T1000 (cell line): ENCODE measurements around the gene MISP.

Source experiments
- DNase-seq: peaks from one replicate; lab custom pipeline; 2025; ENCODE audit warnings: mixed read lengths; lab: John Stamatoyannopoulos, UW

The MISP gene

DNA sequence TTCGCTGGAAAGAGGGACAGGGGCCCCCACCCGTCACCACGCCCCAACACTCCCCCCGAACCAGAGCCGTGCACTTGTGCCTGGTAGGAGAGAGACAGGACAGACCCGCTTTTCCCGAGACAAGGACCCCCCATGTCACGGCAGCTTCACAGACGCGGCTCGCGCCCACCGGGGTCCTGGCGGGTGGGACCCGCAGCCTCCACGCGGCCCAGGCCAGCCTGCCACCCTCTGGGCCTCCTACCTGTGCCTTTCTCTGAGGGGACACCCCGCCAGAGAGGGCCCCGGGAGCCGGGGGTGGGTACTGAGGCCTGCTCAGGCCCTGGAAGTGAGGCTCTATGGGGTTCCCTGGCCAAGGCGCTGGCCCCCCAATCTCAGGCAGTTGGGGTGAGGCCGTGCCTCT lies 4.0 kb upstream of the MISP start:
- no peak for DNase-seq

DNA sequence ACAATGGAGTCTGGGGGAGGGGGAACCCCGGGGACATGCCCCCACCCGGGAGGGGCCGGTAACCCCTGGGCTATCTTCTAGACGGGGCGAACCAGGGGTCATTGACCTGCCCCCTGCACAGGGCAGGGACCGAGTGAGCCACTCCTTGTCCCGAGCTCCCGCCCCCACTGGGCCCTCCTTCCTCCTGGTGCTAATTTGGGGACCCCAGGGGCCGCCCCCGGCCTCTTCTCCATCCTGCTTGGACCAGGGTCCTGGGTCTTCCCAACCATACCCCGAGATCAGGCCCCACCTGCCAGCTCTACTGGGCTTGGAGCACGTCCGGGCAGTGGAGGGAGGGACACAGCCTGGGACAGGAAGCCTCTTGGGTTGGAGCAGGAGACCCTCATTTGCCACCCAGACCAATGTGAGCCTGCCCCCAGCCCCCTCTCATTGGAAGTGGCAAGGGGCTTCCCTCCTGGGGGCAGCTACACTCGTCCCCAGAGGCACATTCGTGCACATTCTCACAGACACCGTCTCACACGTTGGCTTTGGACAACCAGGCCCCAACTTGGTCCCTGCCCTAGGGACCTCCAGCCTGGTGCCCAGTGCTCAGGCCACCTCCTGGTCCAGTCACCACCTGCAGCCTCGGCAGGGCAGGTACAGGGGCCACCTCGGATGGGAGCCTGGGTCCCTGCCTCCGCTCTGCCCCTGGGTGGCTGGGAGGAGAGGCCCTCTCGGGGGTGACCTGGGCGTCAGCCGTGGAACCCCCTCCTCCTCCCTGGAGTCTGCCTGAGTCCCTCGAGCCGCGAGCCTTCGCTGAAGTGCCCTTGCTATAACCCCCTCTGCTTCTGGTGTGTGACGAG lies 3.3 kb upstream of the MISP start:
- no peak for DNase-seq

DNA sequence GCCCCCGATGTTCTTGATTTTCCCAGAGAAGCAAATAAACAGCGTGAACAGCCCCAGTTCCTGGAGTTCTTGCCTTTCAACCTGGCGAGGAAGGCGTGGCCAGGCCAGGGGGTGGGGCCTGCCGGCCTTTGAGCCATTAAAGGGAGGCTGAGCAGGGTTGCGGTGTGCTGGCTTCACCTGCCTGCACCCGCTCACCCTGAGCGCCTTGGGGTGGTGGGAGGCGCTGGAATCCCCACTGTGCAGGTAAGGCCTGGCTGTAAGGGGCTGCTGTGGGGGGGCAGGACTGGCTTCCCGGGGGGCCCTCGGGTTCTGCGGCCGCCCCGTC lies 2.7 kb upstream of the MISP start:
- no peak for DNase-seq

DNA sequence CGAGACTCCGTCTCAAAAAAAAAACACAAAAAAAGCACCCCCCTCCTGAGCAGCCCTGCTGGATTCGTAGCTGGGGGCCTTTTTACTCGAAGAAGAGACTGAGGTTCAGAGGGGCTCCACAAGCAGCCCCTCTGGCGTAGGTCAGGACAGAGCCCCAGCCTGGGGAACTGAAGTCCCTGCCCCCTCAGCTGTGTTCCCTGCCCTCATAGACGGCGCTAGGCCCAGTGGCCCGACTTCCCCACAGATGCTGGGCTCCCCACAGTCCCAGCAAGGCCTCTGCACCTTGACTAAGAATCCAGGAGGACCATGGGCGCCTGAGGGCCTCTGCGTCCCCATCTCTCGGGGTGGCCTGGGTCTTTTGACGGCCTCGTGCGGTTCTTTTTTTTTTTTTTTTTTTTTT lies 1.1 kb upstream of the MISP start:
- DNase-seq: no peak

DNA sequence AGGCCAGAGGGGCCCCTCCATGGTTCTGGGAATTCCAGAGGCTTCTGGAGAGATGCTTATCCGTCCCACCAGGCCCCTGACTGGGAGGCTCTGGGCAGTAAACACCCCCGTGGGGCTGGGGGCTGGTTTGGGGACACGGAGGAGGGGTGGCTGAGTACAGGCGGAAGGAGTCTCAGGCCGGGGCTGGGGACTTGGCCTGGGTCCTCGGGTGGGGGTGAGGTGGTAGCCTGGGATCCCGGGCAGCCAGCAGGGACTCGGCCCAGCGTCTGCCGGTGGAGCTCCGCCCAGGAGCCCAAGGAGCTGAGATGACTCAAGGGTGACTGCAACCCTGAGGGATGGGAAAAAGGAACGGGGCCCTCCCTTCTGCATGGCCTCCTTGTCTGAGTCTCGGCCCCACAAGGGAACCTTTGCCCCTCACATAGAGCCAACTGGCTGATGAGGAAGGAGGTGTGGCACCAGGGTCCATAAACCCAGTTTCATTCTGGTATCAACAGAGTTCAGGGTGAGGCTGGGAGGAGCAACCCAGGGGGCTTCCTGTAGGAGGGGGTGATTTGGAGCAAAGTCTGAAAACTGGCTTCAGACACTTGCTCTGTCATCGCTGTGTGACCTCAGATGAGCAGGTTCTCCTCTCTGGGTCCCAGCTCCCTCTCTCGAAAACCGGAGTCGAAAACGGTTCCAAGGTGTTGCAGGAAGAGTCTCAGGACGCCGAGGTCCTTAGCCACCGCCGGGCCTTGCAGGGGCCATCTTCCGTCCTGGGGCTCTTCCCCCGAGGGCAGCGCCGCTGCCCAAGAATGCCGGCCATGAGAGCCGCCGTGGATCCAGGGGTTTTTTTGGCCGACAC lies 809 bp downstream of the MISP start:
- peak; percentile 75 for DNase-seq

DNA sequence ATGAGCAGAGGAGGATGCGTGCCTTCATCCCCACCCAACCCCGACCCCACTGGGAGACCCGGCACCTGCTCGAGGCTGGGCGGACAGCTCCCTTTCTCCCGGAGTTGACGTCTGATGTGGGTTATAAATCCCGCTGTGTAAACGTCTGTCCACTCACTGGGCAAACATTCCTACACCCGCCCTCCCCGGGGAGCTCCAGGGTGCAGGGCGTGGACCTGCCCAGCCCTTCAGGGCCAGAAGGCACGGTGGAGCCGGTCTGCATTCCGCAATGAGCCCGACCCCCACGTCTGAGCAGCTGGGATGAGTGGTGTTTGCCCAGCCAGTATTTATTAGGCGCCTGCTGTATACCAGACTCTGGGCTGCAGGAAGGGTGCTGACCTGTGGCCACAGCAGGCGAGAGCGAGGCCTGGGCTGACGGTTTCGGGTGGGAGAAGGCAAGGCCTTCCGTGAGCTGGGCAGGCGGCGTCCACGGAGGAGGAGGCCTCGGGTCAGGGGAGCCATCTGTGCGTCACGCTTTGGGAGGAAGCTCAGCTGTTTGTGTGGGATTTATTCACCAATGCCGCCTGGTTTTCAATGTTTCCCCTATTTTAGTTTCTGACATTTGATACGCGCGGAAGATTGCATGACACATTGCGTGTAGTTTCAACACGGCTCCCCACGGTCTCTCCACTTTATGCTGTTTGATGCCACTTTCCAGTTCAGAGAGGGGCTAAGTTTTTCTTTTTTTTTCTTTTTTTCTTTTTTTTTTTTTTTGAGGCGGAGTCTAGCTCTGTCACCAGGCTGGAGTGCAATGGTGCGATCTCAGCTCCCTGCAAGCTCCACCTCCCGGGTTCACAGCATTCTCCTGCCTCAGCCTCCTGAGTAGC lies 2.0 kb downstream of the MISP start:
- peak; percentile 80 for DNase-seq

DNA sequence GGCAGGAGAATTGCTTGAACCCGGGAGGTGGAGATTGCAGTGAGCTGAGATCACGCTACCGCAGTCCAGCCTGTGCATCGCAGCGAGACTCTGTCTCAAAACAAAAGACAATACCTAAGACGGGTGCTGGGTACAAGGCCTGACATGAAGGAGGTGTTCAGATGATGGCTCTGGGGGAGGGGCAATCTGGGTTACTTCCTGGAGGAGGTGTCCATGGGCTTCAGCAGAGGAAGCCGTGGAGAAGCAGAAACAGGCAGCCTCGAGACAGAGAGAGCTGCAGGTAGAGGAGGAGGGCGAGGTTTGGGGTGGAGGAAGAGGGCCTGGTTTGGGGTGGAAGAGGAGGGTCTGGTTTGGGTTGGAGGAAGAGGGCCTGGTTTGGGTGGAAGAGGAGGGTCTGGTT lies 3.6 kb downstream of the MISP start:
- no peak for DNase-seq

DNA sequence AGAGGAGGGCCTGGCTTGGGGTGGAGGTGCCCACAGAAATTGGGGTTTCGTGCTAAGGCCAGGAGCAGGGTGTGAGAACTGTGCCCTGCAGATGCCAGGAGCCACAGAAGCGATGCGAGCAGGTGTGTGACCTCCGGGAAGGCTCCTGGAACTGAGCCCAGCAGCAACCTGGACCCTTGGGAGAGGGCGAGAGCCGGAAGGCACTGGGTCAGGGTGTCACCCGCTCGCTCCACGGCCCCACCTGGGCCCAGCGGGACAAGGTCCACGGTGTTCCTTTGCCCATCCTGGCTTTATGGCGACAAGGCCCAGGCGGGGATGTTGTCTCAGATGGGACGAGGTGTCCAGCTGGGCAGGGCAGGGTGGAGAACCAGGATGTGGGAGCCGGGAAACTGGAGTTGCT lies 4.2 kb downstream of the MISP start:
- no peak for DNase-seq

DNA sequence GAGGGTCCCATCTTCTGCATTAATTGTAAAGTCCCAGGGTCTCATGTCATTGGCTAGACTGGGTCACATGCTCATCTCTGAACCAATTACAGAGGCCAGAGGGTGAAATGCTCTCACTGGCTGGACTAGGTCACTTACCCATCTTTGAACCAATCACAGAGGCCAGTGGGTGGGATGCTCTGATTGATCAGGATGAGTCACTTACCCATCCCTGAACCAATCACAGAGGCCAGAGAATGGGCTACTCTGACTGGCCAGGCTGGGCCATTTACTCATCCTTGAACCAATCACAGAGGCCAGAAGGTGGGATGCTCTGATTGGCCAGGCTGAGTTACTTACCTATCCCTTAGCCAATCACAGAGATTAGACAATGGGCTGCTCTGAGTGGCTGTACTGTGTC lies 5.3 kb downstream of the MISP start:
- peak; percentile 71 for DNase-seq

DNA sequence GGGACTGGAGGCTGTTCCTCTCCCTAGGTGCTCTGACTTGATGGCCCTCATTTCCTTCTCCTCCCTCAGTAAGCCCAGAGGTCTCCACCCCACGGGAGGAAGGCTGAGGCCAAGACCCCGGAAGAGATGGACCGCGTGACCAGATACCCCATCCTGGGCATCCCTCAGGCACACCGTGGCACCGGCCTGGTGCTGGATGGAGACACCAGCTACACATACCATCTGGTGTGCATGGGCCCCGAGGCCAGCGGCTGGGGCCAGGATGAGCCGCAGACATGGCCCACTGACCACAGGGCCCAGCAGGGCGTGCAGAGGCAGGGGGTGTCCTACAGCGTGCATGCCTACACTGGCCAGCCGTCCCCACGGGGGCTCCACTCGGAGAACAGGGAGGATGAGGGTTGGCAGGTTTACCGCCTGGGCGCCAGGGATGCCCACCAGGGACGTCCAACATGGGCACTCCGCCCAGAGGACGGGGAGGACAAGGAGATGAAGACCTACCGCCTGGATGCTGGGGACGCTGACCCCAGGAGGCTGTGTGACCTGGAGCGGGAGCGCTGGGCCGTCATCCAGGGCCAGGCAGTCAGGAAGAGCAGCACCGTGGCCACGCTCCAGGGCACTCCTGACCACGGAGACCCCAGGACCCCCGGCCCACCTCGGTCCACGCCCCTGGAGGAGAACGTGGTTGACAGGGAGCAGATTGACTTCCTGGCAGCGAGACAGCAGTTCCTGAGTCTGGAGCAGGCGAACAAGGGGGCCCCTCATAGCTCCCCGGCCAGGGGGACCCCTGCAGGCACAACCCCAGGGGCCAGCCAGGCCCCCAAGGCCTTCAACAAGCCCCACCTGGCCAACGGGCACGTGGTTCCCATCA lies 6.1 kb downstream of the MISP start:
- DNase-seq: no peak

DNA sequence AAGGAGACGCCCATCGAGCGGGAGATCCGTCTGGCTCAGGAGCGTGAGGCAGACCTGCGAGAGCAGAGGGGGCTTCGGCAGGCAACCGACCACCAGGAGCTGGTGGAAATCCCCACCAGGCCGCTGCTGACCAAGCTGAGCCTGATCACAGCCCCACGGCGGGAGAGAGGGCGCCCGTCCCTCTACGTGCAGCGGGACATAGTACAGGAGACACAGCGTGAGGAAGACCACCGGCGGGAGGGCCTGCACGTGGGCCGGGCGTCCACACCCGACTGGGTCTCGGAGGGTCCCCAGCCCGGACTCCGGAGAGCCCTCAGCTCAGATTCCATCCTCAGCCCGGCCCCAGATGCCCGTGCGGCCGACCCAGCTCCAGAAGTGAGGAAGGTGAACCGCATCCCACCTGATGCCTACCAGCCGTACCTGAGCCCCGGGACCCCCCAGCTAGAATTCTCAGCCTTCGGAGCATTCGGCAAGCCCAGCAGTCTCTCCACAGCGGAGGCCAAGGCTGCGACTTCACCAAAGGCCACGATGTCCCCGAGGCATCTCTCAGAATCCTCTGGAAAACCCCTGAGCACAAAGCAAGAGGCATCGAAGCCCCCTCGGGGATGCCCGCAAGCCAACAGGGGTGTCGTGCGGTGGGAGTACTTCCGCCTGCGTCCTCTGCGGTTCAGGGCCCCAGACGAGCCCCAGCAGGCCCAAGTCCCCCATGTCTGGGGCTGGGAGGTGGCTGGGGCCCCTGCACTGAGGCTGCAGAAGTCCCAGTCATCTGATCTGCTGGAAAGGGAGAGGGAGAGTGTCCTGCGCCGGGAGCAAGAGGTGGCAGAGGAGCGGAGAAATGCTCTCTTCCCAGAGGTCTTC lies 7.1 kb downstream of the MISP start:
- no peak for DNase-seq

DNA sequence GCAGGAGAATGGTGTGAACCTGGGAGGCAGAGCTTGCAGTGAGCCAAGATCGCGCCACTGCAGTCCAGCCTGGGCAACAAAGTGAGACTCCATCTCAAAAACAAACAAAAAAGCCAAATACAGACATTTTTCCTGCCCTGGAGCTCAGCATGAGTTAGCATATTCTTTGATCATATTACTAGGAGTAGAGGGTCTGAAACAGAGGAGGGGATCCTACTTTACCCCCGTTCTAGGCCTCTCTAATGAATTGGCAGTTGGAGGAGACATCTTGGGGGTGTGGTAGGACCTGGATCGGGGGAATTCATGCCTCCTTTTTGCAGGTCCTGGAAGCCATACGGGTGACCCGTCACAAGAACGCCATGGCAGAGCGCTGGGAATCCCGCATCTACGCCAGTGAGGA lies 12.3 kb downstream of the MISP start:
- no peak for DNase-seq

DNA sequence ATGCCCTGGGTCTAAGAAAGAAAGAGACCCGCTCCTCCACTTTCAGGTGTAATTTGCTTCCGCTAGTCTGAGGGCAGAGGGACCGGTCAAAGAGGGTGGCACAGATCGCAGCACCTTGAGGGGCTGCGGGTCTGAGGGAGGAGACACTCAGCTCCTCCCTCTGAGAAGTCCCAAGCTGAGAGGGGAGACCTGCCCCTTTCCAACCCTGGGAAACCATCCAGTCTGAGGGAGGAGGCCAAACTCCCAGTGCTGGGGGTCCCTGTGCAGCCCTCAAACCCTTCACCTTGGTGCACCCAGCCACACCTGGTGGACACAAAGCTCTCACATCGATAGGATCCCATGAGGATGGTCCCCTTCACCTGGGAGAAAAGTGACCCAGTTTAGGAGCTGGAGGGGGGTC lies 13.0 kb downstream of the MISP start:
- DNase-seq: no peak

DNA sequence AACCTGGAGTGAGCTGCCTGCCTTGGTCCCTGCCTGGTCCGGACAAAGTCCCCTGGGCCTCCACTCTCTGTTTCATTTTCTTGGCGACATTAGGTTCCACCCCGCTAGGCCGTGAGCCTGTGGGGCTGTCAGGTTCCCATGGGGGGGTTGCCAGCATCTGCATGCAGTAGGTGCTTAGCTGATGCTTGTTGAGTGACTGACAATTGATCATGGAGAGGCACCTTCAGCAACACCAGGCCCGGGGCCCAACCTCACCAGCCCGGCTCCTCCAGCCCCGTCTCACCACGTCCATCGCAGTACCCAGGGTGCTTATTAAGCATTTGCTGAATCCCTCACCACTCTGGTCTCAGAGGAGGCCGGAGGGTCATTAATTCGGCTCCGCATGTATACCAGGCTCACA lies 13.4 kb downstream of the MISP start:
- no peak for DNase-seq

DNA sequence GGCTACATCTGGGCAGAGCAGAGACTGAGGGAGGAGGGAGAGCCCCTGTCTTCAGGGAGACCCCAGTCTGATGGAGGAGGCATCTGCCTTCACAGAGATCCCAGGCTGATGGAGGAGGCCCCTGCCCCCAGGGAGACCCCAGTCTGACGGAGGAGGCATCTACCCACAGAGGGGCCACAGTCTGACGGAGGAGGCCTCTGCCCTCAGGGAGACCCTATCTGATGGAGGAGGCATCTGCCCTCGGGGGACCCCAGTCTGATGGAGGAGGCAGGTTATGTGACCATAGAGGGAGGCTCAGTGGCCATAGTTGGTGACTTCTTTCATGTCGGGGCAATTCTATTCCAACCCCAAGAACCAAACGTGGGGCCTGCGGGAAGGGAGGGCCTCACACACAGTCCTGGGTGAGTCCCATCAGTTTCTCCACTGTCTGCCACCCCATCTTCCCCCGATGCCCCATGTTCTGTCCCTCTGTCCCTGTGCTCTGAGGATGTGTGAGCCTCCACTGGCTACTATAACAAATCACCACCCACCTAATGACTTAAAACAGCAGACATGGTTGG lies 14.3 kb downstream of the MISP start:
- no peak for DNase-seq

DNA sequence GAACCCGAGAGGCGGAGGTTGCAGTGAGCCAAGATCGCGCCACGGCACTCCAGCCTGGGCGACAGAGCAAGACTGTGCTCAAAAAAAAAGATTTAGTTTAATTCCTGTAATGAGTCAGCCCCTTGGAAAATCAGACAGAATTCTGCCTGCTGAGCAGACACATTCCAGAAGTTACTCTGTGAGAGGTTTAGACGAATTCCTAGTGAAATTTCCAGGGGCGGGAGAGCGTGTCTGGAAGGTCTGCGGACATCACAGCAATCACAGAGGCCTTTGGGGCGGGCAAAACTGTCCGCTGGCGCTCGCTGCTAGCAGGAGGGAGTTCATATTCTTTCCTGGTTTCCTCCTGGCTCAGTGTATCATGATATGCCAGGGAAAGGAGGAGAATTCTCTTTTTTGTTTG lies 17.5 kb downstream of the MISP start:
- DNase-seq: peak; percentile 47

DNA sequence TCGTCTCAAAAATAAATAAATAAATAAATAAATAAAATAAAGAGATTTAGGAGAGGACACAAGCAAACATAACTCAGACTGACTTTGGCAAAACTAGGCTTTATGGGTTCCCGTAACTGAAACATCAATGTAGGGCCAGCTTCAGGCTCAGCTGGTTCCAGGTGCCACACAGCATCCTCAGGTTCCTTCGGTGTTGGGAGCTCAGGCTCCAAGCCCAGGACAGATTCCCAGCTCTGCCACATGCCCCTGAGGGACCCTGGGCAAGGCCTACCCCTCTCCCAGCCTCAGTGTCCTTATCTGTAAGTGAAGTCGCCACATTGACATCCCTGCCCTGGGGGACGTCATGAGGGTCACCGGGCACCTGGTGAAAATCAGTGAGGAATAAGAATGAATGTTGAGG lies 18.7 kb downstream of the MISP start:
- DNase-seq: no peak

DNA sequence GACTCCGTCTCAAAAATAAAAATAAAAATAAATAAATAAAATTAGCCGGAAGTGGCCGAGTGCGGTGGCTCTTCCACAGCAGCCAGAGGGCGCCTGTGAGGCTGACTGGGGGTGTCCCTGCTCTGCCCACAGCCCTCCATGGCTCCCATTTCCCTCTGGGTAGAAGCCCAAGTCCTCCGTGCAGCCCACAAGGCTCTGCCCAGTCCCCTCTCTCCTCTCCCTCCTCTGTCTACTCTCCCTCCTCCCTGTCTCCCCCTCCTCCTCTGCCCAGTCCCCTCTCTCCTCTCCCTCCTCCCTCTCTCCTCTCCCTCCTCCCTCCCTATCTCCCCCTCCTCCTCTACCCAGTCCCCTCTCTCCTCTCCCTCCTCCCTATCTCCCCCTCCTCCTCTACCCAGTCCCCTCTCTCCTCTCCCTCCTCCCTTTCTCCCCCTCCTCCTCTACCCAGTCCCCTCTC lies 20.4 kb downstream of the MISP start:
- peak; percentile 32 for DNase-seq

DNA sequence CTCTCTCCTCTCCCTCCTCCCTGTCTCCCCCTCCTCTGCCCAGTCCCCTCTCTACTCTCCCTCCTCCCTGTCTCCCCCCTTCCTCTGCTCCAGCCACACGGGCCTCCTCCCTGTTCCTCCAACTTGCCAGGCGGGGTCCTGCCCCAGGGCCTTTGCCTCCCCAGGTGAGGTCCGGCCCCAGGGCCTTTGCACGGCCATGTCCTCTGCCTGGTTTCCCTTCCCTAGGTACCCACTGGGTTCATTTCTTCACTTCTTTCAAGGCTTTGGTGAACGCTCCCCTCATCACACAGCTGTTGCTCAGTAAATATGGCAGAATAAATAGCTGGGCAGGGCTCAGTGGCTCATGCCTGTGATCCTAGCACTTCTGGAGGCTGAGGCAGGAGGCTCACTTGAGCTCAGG lies 21.2 kb downstream of the MISP start:
- DNase-seq: no peak
